Panc1 (cell line): ENCODE results near the gene WWOX.

ENCODE experiments used
- POLR2AphosphoS5 ChIP-seq: IDR thresholded peaks from 2 replicates; pipeline ENCODE4 v1.6.1; 2012; ENCODE audit warnings: mild to moderate bottlenecking, low read depth, low read length, moderate library complexity
- SIN3A ChIP-seq: IDR thresholded peaks from 2 replicates; pipeline ENCODE4 v1.6.1; 2012; ENCODE audit warnings: low read depth, mild to moderate bottlenecking, low read length, moderate library complexity, borderline replicate concordance; ENCODE audit not compliant: insufficient read depth
- TF ChIP-seq, protein P1 (sequence below): fragments of 450-650 bp; IDR thresholded peaks from 2 replicates; pipeline ENCODE4 v1.5.1; 2017; ENCODE audit warnings: mild to moderate bottlenecking

DNA sequence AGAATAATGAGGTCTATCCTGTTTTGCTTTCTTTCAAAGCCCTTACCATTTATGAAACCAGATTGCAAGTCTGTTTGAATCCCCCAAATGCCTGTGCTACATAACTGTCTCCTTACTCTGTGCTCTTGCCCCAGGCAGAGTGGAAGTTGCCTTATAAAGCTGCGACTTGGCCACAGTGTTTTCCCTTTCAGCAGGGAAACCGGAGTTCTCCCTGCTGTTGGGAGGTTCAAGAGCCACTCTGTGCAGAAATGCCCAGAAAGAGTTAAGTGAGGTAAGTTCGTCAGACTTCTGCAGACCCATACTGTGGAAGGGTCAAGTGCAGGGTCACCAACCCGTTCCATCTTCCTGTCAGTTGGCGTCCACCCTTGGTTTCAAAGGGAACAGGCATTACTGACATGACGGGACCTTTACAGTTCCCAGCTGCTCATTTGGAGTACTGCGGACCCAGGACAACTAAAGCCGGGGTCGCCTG lies 508.9 kb downstream of the WWOX start:
- TF ChIP-seq, protein P1, sequence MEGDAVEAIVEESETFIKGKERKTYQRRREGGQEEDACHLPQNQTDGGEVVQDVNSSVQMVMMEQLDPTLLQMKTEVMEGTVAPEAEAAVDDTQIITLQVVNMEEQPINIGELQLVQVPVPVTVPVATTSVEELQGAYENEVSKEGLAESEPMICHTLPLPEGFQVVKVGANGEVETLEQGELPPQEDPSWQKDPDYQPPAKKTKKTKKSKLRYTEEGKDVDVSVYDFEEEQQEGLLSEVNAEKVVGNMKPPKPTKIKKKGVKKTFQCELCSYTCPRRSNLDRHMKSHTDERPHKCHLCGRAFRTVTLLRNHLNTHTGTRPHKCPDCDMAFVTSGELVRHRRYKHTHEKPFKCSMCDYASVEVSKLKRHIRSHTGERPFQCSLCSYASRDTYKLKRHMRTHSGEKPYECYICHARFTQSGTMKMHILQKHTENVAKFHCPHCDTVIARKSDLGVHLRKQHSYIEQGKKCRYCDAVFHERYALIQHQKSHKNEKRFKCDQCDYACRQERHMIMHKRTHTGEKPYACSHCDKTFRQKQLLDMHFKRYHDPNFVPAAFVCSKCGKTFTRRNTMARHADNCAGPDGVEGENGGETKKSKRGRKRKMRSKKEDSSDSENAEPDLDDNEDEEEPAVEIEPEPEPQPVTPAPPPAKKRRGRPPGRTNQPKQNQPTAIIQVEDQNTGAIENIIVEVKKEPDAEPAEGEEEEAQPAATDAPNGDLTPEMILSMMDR = no peak
- TF ChIP-seq SIN3A (no peak), POLR2AphosphoS5 (no peak)
